WTC11 (cell line): Measurements from ENCODE around the gene SYNJ2.

Experiments used
- CBFB ChIP-seq: sonication (generic); formaldehyde crosslinking; IDR thresholded peaks from 2 replicates; pipeline ENCODE4 v1.8.1; 2022; ENCODE audit warnings: mild to moderate bottlenecking, low read depth, missing genetic modification reagents
- CTCF ChIP-seq: fragments of 200-600 bp; IDR thresholded peaks from 2 replicates; pipeline ENCODE4 v1.8.0; 2022; ENCODE audit warnings: antibody characterized with exemption
- IRF2 ChIP-seq: sonication (generic); formaldehyde crosslinking; IDR thresholded peaks from 2 replicates; pipeline ENCODE4 v1.8.0; 2022; ENCODE audit warnings: low read depth, missing genetic modification reagents, borderline replicate concordance
- NR1H2 ChIP-seq: sonication (generic); formaldehyde crosslinking; IDR thresholded peaks from 2 replicates; pipeline ENCODE4 v1.9.0; 2021; ENCODE audit warnings: mild to moderate bottlenecking, moderate library complexity, missing genetic modification reagents
- SMAD3 ChIP-seq: sonication (generic); formaldehyde crosslinking; IDR thresholded peaks from 2 replicates; pipeline ENCODE4 v1.8.0; 2022; ENCODE audit warnings: missing genetic modification reagents, mild to moderate bottlenecking, borderline replicate concordance
- USF2 ChIP-seq: sonication (generic); formaldehyde crosslinking; IDR thresholded peaks from 2 replicates; pipeline ENCODE4 v1.8.1; 2023; ENCODE audit warnings: mild to moderate bottlenecking, missing genetic modification reagents, moderate library complexity

DNA sequence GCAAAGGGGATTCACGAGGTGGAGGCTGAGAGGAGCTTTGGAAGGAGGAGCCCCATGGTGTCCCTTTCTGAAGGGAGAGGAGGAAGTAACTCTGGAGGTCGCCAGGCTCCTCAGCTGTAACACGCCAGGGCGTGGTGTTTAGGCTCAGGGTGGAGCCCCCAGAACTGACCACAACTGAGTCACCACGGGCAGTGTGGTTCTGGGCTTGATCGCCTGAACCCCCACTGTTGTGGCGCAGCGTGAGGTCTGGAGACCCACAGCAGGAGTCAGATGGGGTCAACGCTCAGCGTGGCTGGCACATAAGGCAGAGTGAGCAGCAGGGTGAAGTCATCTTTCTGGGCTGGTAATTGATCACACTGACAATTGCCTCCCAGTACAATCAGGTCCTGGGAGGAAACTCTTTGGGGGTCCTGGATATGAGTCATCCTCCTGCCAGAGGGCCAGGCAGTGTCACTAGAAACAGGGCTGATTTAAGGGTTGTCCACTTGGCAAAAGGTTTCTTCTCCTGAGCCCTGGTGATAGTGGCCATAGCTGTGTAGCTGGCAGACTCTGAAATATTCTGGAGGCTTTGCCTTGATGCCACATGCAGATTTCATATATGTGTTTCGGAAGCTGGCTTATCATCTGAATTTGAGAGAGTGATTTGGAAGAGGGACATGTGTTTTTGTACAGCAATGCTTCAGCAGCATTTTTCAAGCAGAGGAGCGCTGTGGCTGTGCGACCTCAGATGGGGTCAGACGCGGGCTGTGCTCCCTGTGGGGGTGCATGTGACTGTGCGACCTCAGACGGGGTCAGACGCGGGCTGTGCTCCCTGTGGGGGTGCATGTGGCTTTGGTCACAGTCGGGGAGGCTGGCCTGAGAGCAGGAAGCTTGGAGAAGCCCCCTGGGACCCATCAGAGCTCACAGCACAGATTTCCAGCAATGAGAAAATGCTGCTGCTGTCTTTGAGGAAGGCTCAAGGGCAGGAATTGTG is 50.0 kb downstream of the SYNJ2 start:
- TF ChIP-seq CTCF (no peak), IRF2 (CRISPR knock-in tag) (no peak), USF2 (no peak), NR1H2 (CRISPR knock-in tag) (no peak), CBFB (no peak), SMAD3 (CRISPR knock-in tag) (no peak)
